Keratinocyte (primary cell): ENCODE measurements around the gene ACER3.

Experiments used
- EZH2 ChIP-seq: IDR thresholded peaks from one replicate; pipeline ENCODE4 v1.6.1; 2012; ENCODE audit warnings: inconsistent platforms, mild to moderate bottlenecking, low read length, moderate library complexity
- TF ChIP-seq, protein P1 (sequence below), 3 experiments: IDR thresholded peaks in 1 of 3; conservative IDR thresholded peaks in 1 of 3; optimal IDR thresholded peaks in 1 of 3; 2 replicates in 2 of 3; 3 replicates in 1 of 3; pipeline versions ENCODE3 to v1.5.1; 2011; ENCODE audit warnings: low read length in 3 of 3, mild to moderate bottlenecking in 3 of 3, moderate library complexity in 2 of 3, control low read depth in 1 of 3, inconsistent platforms in 1 of 3; ENCODE audit not compliant: insufficient read depth in 2 of 3; ENCODE audit errors: extremely low read depth in 1 of 3

DNA sequence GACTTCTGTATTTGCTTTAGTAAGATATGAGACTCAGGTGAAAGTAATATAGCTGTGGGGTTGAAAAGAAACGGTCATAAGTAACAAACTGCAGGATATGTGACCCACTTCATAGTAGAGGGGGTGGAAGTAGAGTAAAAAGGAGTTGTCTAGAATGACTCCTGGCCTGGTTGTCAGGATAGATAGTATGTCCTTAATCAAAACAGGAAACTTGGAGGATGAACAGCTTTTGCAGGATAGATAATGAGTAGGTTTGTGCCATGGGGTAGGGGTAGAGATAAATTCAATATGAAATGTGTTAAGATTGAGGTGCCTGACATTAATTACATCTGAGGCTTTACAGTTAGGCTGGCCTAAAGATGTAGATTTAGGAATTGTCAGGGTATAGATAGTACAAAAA lies 126.5 kb downstream of the ACER3 start:
- TF ChIP-seq, protein P1, sequence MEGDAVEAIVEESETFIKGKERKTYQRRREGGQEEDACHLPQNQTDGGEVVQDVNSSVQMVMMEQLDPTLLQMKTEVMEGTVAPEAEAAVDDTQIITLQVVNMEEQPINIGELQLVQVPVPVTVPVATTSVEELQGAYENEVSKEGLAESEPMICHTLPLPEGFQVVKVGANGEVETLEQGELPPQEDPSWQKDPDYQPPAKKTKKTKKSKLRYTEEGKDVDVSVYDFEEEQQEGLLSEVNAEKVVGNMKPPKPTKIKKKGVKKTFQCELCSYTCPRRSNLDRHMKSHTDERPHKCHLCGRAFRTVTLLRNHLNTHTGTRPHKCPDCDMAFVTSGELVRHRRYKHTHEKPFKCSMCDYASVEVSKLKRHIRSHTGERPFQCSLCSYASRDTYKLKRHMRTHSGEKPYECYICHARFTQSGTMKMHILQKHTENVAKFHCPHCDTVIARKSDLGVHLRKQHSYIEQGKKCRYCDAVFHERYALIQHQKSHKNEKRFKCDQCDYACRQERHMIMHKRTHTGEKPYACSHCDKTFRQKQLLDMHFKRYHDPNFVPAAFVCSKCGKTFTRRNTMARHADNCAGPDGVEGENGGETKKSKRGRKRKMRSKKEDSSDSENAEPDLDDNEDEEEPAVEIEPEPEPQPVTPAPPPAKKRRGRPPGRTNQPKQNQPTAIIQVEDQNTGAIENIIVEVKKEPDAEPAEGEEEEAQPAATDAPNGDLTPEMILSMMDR (optimal IDR thresholded peaks at IDR 0.05 in 1 of 3, IDR thresholded peaks at IDR 0.05 in 1 of 3, conservative IDR thresholded peaks at IDR 0.05 in 1 of 3; ENCODE audit: extremely low read depth in 1 of 3, insufficient read depth in 2 of 3, low read length in 3 of 3): no peak
- TF ChIP-seq EZH2: no peak
